Muscle layer of duodenum (tissue), 2 donors: ENCODE measurements around the gene SLC35E1.

ENCODE experiments used
- H3K27ac ChIP-seq: one replicate; pipeline ENCODE4 v1.7.0; 2013; ENCODE audit warnings: mild to moderate bottlenecking, low read length
- H3K27me3 ChIP-seq: one replicate; pipeline ENCODE4 v1.7.0; 2013; ENCODE audit warnings: low read depth, mild to moderate bottlenecking, control low read depth, low read length
- H3K36me3 ChIP-seq, 2 donors: one replicate each; pipeline ENCODE4 v1.7.0; 2013; ENCODE audit warnings: low read length in 2 of 2, control low read depth in 1 of 2, mild to moderate bottlenecking in 1 of 2; ENCODE audit not compliant: insufficient read depth in 2 of 2, control insufficient read depth in 1 of 2
- H3K4me1 ChIP-seq, 2 donors: one replicate each; pipeline ENCODE4 v1.7.0; 2013; ENCODE audit warnings: low read length in 2 of 2, mild to moderate bottlenecking in 2 of 2, control low read depth in 1 of 2, moderate library complexity in 1 of 2; ENCODE audit not compliant: insufficient read depth in 2 of 2, control insufficient read depth in 1 of 2
- H3K4me3 ChIP-seq, 2 donors: one replicate each; pipeline ENCODE4 v1.7.0; 2013; ENCODE audit warnings: low read length in 2 of 2, low read depth in 1 of 2, mild to moderate bottlenecking in 1 of 2
- H3K9me3 ChIP-seq, 2 donors: one replicate each; pipeline ENCODE4 v1.7.0; 2013; ENCODE audit warnings: low read length in 2 of 2, control low read depth in 1 of 2, mild to moderate bottlenecking in 1 of 2; ENCODE audit not compliant: control insufficient read depth in 1 of 2
- donor health status: healthy.

Gene SLC35E1

DNA sequence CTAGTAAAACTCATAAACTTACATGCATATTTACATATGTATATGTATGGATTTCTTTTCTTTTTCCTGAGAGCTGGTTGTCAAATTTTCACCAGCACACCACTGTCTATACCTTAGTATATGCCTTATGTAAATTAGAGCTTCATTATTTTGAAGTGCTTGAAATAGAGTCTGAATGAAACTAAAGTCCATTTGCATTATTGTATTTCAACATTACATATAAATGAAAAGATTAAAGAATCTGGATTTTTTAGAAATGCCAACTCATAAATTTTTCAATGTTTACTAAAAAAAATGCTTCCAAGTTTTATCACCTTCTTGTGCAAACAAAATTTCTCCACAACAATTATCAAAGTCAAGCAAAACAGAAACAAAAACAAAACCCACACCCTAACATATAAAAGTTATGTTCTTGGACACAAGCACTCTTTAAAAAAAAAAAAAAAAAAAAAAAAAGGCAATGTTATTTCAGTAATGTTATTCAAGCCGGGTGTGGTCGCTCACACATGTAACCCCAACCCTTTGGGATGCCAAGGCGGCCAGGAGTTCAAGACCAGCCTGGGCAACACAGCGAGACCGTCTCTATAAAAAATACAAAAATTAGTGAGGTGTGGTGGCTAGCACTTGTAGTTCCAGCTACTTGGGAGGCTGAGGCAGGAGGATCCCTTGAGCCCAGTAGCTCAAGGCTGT is 37.4 kb upstream of the SLC35E1 start:
- Histone ChIP-seq H3K4me1 (peaks cover 18 to 36% of the 10 kb centered on the region in 2 donors), H3K9me3 (no peaks in the 10 kb centered on the region), H3K36me3 (no peaks in the 10 kb centered on the region), H3K4me3 (no peak overlapping the region), H3K27me3 (no peaks in the 10 kb centered on the region), H3K27ac (no peak overlapping the region)

DNA sequence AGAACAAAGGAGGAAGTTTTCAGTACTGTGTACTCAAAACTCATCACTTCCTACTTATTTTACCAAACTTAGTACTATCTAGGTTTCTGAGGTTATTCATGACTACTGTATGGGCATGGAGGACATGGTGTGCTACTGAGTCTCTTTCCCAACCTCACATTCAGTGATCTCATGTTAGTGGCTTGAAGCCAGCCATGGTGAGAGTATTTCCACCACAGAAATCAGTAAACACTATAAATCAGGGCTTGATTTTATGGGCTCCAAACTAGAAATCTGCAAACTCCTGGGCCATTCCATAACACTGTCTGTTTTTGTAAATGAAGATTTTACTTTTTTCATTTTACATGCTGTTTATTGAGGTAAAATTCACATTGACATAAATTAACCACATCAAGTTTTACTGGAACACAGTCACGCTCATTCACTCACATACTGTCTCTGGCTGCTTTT is 36.1 kb upstream of the SLC35E1 start:
- no peaks in the 10 kb centered on the region for H3K27me3 ChIP-seq
- peaks cover 0 to 4% of the 10 kb centered on the region in 2 donors for H3K36me3 ChIP-seq
- H3K4me3 ChIP-seq, result no peak overlapping the region
- peaks cover 18 to 34% of the 10 kb centered on the region in 2 donors for H3K4me1 ChIP-seq
- H3K27ac ChIP-seq, result peak overlapping the region; percentile 60
- no peaks in the 10 kb centered on the region for H3K9me3 ChIP-seq

DNA sequence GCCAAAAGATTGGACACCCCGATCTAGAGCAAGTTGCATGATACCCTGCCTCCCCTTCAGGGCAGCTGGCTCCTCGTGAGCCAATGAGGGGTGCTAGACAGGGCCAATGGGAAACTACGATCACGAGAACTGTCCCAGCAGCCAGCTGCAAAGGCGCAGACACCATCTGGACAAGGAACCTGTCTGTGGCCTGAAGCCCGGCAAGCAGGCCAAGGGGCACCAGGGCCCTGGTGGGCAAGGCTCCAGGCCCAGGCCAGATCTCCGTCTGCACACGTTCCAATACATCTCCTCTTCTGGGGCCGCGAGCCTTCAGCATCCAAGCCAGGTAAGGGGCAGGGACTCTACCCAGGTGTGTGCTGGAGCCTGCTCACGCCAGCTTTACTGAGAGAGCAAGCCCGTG is 35.6 kb upstream of the SLC35E1 start:
- H3K27ac ChIP-seq, result peak overlapping the region; percentile 60
- H3K4me3 ChIP-seq, result no peak overlapping the region
- H3K4me1 ChIP-seq, result peaks cover 18 to 29% of the 10 kb centered on the region in 2 donors
- peaks cover 0 to 4% of the 10 kb centered on the region in 2 donors for H3K36me3 ChIP-seq
- H3K9me3 ChIP-seq, result no peaks in the 10 kb centered on the region
- H3K27me3 ChIP-seq, result no peaks in the 10 kb centered on the region

DNA sequence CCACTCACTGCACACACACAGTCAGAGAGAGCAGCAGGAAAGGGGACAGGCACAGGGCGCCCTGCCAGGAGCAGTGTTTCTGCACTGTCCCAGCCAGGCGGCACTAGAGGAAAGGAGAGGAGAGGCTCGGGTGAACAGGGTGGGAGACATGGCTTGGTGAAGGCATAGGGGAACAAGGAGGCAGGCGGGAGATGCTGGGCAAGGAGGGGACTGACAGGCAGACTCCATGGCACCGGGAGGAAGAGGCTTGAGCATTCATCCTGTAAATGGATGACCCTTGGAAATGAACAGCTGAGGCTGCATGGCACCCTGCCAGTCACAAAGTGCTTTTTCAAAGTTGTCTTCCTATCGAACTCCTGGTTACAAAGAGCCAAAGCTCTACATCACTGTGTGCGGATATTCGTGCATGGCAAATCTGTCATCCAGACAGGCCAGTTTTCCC is 33.4 kb upstream of the SLC35E1 start:
- H3K36me3 ChIP-seq, result peaks cover 0 to 4% of the 10 kb centered on the region in 2 donors
- no peaks in the 10 kb centered on the region for H3K27me3 ChIP-seq
- no peaks in the 10 kb centered on the region for H3K9me3 ChIP-seq
- no peak overlapping the region for H3K4me3 ChIP-seq
- peaks cover 18 to 24% of the 10 kb centered on the region in 2 donors for H3K4me1 ChIP-seq
- no peak overlapping the region for H3K27ac ChIP-seq

DNA sequence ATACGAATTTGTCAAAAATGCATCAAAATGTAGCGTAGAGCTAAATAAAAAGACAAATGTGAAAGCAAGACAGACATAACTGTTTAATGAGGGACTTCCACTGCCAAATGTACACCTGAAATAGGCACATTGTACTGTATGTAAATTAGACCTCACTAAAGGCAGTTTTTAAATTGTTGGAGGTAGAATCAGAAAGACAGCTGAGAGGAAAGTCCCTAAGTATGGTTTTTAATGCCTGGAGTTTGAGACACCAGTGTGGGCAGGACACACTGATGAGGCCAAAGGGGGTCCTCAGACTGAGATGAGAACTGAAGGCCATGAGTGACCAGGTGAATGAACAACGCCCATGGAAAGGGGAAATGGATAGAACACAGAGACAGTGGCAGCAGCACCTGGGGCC is 32.9 kb upstream of the SLC35E1 start:
- Histone ChIP-seq H3K9me3 (no peaks in the 10 kb centered on the region), H3K27me3 (no peaks in the 10 kb centered on the region), H3K27ac (no peak overlapping the region), H3K4me1 (peaks cover 18 to 24% of the 10 kb centered on the region in 2 donors), H3K4me3 (no peak overlapping the region), H3K36me3 (peaks cover 0 to 4% of the 10 kb centered on the region in 2 donors)

DNA sequence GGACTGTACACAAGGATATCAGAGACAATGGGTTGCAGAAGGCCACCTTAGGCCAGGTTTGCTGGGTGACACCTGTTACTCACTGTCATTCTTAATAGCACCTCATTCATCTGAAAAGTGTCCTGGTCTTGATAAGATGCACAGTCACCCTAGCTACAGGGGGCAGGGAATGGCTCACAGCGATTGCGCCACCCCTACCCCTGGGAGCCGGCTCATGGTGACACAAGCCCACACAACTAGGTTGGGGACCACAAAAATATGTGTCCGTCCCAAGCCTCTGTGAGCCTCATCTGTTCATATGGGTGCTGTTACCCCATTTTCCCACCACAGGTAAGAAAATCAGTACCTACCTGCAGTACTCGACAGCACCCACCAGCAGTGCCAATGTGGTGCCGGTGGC is 32.4 kb upstream of the SLC35E1 start:
- H3K4me1 ChIP-seq, result peaks cover 18 to 25% of the 10 kb centered on the region in 2 donors
- no peak overlapping the region for H3K27ac ChIP-seq
- H3K9me3 ChIP-seq, result no peaks in the 10 kb centered on the region
- no peaks in the 10 kb centered on the region for H3K27me3 ChIP-seq
- no peak overlapping the region for H3K4me3 ChIP-seq
- H3K36me3 ChIP-seq, result peaks cover 0 to 4% of the 10 kb centered on the region in 2 donors

DNA sequence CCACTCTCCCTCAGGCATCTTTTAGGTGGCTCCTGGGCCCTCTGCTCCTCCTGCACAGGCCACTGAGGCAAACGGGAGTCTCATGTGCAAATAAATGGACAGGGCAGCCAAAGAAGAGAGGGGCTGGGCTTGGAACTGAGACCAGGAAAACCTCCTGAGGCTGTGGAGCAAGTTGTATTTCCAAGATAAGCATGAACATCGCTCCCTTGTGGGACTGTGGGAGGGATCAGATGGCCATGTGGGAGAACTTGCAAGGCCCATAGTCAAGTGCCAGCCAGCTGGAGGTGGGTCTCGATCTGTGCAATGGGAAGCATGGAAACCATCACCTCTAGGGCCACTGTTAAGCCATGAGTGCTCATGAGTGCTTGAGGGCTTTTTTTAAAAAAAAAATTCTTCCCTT is 30.9 kb upstream of the SLC35E1 start:
- peaks cover 10 to 40% of the 10 kb centered on the region in 2 donors for H3K4me1 ChIP-seq
- H3K9me3 ChIP-seq, result no peaks in the 10 kb centered on the region
- H3K27ac ChIP-seq, result no peak overlapping the region
- H3K27me3 ChIP-seq, result no peaks in the 10 kb centered on the region
- H3K36me3 ChIP-seq, result peaks cover 0 to 4% of the 10 kb centered on the region in 2 donors
- H3K4me3 ChIP-seq, result no peak overlapping the region

DNA sequence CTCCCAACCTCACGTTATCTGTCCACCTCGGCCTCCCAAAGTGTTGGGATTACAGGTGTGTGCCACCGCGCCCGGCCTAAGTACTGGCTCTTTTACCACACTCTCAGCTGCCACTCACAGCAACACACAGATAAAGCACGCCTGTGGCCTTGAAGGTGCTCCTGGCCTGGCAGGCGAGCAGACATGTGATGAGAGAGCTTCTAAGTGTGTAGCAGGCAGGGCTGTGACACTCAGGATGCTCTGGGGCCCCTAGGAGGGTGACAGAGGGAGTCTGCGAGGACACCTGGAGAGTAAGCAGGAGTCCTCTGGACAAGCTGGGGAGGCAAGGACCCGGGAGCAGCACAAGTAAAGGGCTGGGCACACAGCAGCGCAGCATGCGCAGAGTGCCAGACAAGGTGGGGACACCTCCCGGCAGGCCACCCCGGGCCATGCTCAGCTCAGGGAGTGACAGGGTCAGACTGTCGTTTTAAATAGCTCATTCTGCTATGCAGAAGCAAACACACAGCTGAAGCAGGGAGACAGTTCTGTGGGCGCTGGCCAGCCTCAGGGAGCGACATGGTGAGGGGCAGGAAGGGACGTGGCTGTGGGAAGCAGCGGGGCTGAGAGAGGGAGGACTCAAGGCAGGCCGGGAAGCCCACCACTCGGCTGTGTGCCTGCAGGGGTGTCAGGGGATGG is 29.3 kb upstream of the SLC35E1 start:
- Histone ChIP-seq H3K4me1 (peaks cover 6 to 32% of the 10 kb centered on the region in 2 donors), H3K4me3 (no peak overlapping the region), H3K27ac (no peak overlapping the region), H3K9me3 (no peaks in the 10 kb centered on the region), H3K36me3 (peaks cover 0 to 4% of the 10 kb centered on the region in 2 donors), H3K27me3 (no peaks in the 10 kb centered on the region)

DNA sequence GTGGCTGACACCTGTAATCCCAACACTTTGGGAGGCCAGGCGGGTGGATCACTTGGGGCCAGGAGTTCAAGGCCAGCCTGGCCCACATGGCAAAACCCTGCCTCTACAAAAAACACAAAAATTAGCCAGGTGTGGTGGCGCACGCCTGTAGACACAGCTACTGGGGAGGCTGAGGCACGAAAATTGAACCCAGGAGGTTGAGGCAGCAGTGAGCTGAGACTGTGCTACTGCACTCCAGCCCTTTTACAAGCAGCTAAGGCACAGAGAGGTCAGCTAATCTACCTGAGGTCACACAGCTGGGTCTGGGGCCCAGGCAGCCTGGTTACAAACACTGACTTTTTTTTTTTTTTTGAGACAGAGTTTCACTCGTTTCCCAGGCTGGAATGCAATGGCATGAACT is 28.6 kb upstream of the SLC35E1 start:
- H3K27me3 ChIP-seq, result no peaks in the 10 kb centered on the region
- peaks cover 6 to 29% of the 10 kb centered on the region in 2 donors for H3K4me1 ChIP-seq
- peaks cover 0 to 4% of the 10 kb centered on the region in 2 donors for H3K36me3 ChIP-seq
- no peaks in the 10 kb centered on the region for H3K9me3 ChIP-seq
- no peak overlapping the region for H3K27ac ChIP-seq
- no peak overlapping the region for H3K4me3 ChIP-seq

DNA sequence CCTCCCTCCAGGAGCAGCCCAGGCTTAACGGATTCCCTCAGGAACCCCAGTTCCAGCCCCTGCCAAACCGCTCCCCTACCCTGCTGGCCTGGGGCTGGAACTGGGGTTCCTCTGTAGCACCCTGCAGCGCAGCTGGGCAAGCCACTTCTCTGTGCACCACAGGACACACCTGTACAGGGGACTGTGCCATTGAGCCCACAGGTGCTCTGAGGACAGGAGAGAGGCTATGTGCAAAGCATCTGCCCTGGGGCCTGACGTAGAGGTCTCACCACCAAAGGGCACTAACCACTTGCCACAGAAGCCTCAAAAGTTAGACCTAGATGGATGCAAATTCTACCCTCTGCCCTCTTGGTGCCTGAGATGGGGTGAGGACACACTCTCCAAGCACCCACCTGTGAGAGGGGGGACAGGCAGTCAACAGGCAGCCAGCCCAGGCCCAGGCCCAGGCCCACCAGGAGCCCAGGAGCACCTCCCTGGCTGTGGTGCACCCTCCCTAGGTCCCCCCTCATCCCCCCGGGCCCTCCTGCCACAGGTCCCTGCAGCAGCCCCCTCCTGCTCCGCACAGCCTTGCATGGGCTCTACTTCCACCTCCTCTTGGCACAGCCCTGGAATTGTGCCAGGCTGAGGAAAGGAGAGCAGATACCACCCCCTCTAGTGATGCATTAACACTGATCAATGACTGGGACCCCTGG is 27.6 kb upstream of the SLC35E1 start:
- Histone ChIP-seq H3K4me1 (peaks cover 0 to 24% of the 10 kb centered on the region in 2 donors), H3K4me3 (no peak overlapping the region), H3K27ac (no peak overlapping the region), H3K36me3 (peaks cover 0 to 4% of the 10 kb centered on the region in 2 donors), H3K27me3 (no peaks in the 10 kb centered on the region), H3K9me3 (no peaks in the 10 kb centered on the region)

DNA sequence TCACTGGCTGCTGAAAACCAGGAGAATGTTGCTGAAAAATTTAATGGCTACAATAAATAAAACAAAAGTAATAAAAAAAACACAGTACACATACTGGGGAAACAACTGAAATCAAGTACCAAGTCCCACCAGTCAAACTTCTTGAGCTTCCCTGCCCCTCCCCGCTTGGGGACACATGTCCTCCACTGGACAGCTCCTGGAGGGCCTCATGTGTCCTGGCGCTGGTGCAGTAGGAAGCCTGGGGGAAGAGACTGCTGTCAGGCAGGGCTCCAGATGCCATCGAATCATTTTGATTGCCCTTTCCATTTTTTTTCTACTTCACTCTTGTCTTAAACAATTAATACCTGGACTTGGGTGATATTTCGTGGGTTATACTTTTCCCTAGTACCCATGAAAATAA is 26.6 kb upstream of the SLC35E1 start:
- Histone ChIP-seq H3K4me1 (peaks cover 0 to 32% of the 10 kb centered on the region in 2 donors), H3K27me3 (no peaks in the 10 kb centered on the region), H3K9me3 (no peaks in the 10 kb centered on the region), H3K36me3 (no peaks in the 10 kb centered on the region), H3K4me3 (no peak overlapping the region), H3K27ac (no peak overlapping the region)
